Measurements from ENCODE around the gene CDH4. TPM values are rescaled to one million over a fixed set of nuclear protein-coding genes. Genes with fewer than 3 reads are reported as not detected.

The CDH4 gene
- total RNA-seq, 1 donor from 2014 or later: not detected

- no peak for DNase-seq (ENCODE audit: low spot score)
- ATAC-seq: no peak
Observed at GRCh38 chr20:61635721-61636455, 383.8 kb downstream of the CDH4 start.

- DNase-seq (ENCODE audit: low spot score) (no peak), ATAC-seq (no peak)
Observed at GRCh38 chr20:61636531-61637116, 384.6 kb downstream of the CDH4 start.

GRCh38 chr20:61638802-61639585, 386.9 kb downstream of the CDH4 start:
- DNase-seq (ENCODE audit: low spot score): no peak
- no peak for ATAC-seq

GRCh38 chr20:61640131-61640870, 388.2 kb downstream of the CDH4 start:
- DNase-seq (ENCODE audit: low spot score) (no peak), ATAC-seq (no peak)

- ATAC-seq (no peak), DNase-seq (ENCODE audit: low spot score) (no peak)
Observed at GRCh38 chr20:61640871-61641245, 388.8 kb downstream of the CDH4 start.

GRCh38 chr20:61643656-61644377, 391.8 kb downstream of the CDH4 start:
- ATAC-seq (no peak), DNase-seq (ENCODE audit: low spot score) (no peak)

- ATAC-seq (no peak), DNase-seq (ENCODE audit: low spot score) (no peak)
Observed at GRCh38 chr20:61644378-61645076, 392.5 kb downstream of the CDH4 start.

GRCh38 chr20:61645732-61646131, 393.7 kb downstream of the CDH4 start:
- no peak for ATAC-seq
- DNase-seq (ENCODE audit: low spot score): no peak

GRCh38 chr20:61646453-61646852, 394.4 kb downstream of the CDH4 start:
- no peak for DNase-seq (ENCODE audit: low spot score)

GRCh38 chr20:61646986-61647385, 394.9 kb downstream of the CDH4 start:
- no peak for DNase-seq (ENCODE audit: low spot score)
- no peak for ATAC-seq

More at GRCh38 chr20:61646453-61646852, 394.4 kb downstream of the CDH4 start:
- ATAC-seq: no peak

- DNase-seq (ENCODE audit: low spot score): no peak
- no peak for ATAC-seq
Observed at GRCh38 chr20:61647702-61648101, 395.6 kb downstream of the CDH4 start.

- no peak for DNase-seq (ENCODE audit: low spot score)
Observed at GRCh38 chr20:61649105-61649859, 397.2 kb downstream of the CDH4 start.

GRCh38 chr20:61649860-61650162, 397.8 kb downstream of the CDH4 start:
- ATAC-seq: no peak
- DNase-seq (ENCODE audit: low spot score): no peak

More at GRCh38 chr20:61649105-61649859, 397.2 kb downstream of the CDH4 start:
- ATAC-seq: no peak

GRCh38 chr20:61650912-61651733, 399.1 kb downstream of the CDH4 start:
- ATAC-seq (no peak), DNase-seq (ENCODE audit: low spot score) (no peak)

GRCh38 chr20:61652146-61652545, 400.1 kb downstream of the CDH4 start:
- no peak for ATAC-seq
- no peak for DNase-seq (ENCODE audit: low spot score)

- DNase-seq (ENCODE audit: low spot score) (no peak), ATAC-seq (no peak)
Observed at GRCh38 chr20:61654726-61655125, 402.7 kb downstream of the CDH4 start.

- ATAC-seq: no peak
- no peak for DNase-seq (ENCODE audit: low spot score)
Observed at GRCh38 chr20:61655591-61655990, 403.5 kb downstream of the CDH4 start.

- DNase-seq (ENCODE audit: low spot score) (no peak), ATAC-seq (no peak)
Observed at GRCh38 chr20:61656198-61656597, 404.1 kb downstream of the CDH4 start.
